OCI-LY3 (cell line): ENCODE data around the gene PLXNB1.

Source experiments
- EZH2phosphoT487 ChIP-seq: fragments of 200-600 bp; shearing (Covaris generic); IDR thresholded peaks from 2 replicates; pipeline ENCODE4 v1.6.1; 2018; ENCODE audit warnings: antibody characterized with exemption, mixed run types, low read depth
- TF ChIP-seq, protein P1 (sequence below): fragments of 200-600, 300-600 bp; sonication (generic); IDR thresholded peaks from 2 replicates; pipeline ENCODE4 v1.5.1; 2014; ENCODE audit warnings: antibody characterized with exemption, low read length, low read depth

- TF ChIP-seq, protein P1, sequence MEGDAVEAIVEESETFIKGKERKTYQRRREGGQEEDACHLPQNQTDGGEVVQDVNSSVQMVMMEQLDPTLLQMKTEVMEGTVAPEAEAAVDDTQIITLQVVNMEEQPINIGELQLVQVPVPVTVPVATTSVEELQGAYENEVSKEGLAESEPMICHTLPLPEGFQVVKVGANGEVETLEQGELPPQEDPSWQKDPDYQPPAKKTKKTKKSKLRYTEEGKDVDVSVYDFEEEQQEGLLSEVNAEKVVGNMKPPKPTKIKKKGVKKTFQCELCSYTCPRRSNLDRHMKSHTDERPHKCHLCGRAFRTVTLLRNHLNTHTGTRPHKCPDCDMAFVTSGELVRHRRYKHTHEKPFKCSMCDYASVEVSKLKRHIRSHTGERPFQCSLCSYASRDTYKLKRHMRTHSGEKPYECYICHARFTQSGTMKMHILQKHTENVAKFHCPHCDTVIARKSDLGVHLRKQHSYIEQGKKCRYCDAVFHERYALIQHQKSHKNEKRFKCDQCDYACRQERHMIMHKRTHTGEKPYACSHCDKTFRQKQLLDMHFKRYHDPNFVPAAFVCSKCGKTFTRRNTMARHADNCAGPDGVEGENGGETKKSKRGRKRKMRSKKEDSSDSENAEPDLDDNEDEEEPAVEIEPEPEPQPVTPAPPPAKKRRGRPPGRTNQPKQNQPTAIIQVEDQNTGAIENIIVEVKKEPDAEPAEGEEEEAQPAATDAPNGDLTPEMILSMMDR = no peak
- TF ChIP-seq EZH2phosphoT487 = no peak
Observed at GRCh38 chr3:48464713-48465221, 34.9 kb upstream of the PLXNB1 start.
